NB4 (cell line): ENCODE measurements around the gene STAG1.

Experiments used
- DNase-seq: peaks from one replicate; pipeline ENCODE4 v3.0.0; 2010; ENCODE audit warnings: low read depth
- H3K4me3 ChIP-seq: one replicate; pipeline ENCODE4 v1.5.1; 2011; ENCODE audit warnings: mild to moderate bottlenecking, low read depth, low read length, moderate library complexity
- MAX ChIP-seq: IDR thresholded peaks from 2 replicates; pipeline ENCODE4 v1.6.1; 2011; ENCODE audit warnings: low read depth, low read length
- MYC ChIP-seq: IDR thresholded peaks from 2 replicates; pipeline ENCODE4 v1.6.1; 2011; ENCODE audit warnings: low read depth, low read length
- POLR2A ChIP-seq: IDR thresholded peaks from 2 replicates; pipeline ENCODE4 v1.6.1; 2011; ENCODE audit warnings: mild to moderate bottlenecking; ENCODE audit not compliant: insufficient read length; ENCODE audit errors: extremely low read depth
- TF ChIP-seq, protein P1 (sequence below): IDR thresholded peaks from one replicate; pipeline ENCODE4 v1.5.1; 2012; ENCODE audit warnings: low read depth, low read length

STAG1 gene

GRCh38 chr3:136292500-136292899 lies 459.7 kb downstream of the STAG1 start:
- no peak overlapping the region for H3K4me3 ChIP-seq
- DNase-seq = no peak
- no peak for TF ChIP-seq MYC
- TF ChIP-seq, protein P1, sequence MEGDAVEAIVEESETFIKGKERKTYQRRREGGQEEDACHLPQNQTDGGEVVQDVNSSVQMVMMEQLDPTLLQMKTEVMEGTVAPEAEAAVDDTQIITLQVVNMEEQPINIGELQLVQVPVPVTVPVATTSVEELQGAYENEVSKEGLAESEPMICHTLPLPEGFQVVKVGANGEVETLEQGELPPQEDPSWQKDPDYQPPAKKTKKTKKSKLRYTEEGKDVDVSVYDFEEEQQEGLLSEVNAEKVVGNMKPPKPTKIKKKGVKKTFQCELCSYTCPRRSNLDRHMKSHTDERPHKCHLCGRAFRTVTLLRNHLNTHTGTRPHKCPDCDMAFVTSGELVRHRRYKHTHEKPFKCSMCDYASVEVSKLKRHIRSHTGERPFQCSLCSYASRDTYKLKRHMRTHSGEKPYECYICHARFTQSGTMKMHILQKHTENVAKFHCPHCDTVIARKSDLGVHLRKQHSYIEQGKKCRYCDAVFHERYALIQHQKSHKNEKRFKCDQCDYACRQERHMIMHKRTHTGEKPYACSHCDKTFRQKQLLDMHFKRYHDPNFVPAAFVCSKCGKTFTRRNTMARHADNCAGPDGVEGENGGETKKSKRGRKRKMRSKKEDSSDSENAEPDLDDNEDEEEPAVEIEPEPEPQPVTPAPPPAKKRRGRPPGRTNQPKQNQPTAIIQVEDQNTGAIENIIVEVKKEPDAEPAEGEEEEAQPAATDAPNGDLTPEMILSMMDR = no peak
- no peak for TF ChIP-seq MAX
- TF ChIP-seq POLR2A = no peak

DNA sequence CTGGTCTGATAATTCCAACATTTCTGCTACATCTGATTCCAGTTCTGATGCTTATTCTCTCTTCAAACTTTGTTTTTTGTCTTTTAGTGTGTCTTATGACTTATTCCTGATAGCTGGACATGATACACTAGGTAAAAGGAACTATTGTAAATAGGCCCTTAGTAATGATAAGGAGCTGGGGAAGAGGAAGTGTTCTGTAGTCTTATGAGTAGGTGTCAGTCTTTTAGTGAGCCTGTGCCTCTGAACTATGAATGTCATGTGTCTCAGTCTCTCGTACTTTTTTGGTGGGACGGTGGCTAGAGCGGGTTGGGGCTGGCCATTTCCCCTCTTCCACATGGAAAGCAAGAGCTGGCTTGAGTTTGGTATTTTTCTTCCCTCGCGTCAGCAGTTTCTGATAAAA lies 460.9 kb downstream of the STAG1 start:
- no peak for DNase-seq

More for the DNA sequence above, 460.9 kb downstream of the STAG1 start:
- H3K4me3 ChIP-seq = no peak overlapping the region
- TF ChIP-seq POLR2A = no peak
- TF ChIP-seq MYC = no peak
- TF ChIP-seq, protein P1 = no peak
- no peak for TF ChIP-seq MAX
